GM21528 (cell line): ENCODE results near the gene FOXP4.

Experiments used
- ATAC-seq: cut with Tn5 transposase; IDR thresholded peaks from one replicate; pipeline ENCODE4 v1.9.1; 2021; ENCODE audit warnings: mild to moderate bottlenecking, moderate library complexity; ENCODE audit not compliant: unreplicated experiment, low FRiP score

FOXP4 gene

GRCh38 chr6:41641352-41641925 is 95.3 kb downstream of the FOXP4 start:
- no peak for ATAC-seq

- ATAC-seq: no peak
Observed at GRCh38 chr6:41642090-41642959, 96.1 kb downstream of the FOXP4 start.

GRCh38 chr6:41642960-41643898 is 97.0 kb downstream of the FOXP4 start:
- ATAC-seq: no peak

GRCh38 chr6:41643899-41644269 is 97.7 kb downstream of the FOXP4 start:
- no peak for ATAC-seq

- ATAC-seq: no peak
Observed at GRCh38 chr6:41644297-41644879, 98.2 kb downstream of the FOXP4 start.

GRCh38 chr6:41645007-41645618 is 98.9 kb downstream of the FOXP4 start:
- no peak for ATAC-seq

- ATAC-seq: no peak
Observed at GRCh38 chr6:41646026-41646795, 100.0 kb downstream of the FOXP4 start.

- ATAC-seq: no peak
Observed at GRCh38 chr6:41647061-41647511, 100.9 kb downstream of the FOXP4 start.

- no peak for ATAC-seq
Observed at GRCh38 chr6:41648070-41648585, 101.9 kb downstream of the FOXP4 start.

GRCh38 chr6:41648921-41649320 is 102.7 kb downstream of the FOXP4 start:
- ATAC-seq: no peak

- ATAC-seq: no peak
Observed at GRCh38 chr6:41649596-41649995, 103.4 kb downstream of the FOXP4 start.

- no peak for ATAC-seq
Observed at GRCh38 chr6:41650120-41650519, 103.9 kb downstream of the FOXP4 start.

GRCh38 chr6:41651246-41651961 is 105.2 kb downstream of the FOXP4 start:
- no peak for ATAC-seq
